NT2/D1 (cell line): ENCODE data around the gene LIPJ.

Experiments used
- DNase-seq: peaks from one replicate; pipeline ENCODE4 v3.0.0-alpha.2; 2011; ENCODE audit warnings: low read depth, low spot score
- H3K27me3 ChIP-seq: 2 replicates; pipeline ENCODE4 v1.6.0; 2011; ENCODE audit warnings: mild to moderate bottlenecking; ENCODE audit not compliant: insufficient read length, insufficient read depth
- H3K36me3 ChIP-seq: 2 replicates; pipeline ENCODE4 v1.6.1; 2011; ENCODE audit warnings: mild to moderate bottlenecking, low read length, mixed read lengths; ENCODE audit not compliant: insufficient read depth, insufficient read length
- H3K4me1 ChIP-seq: 2 replicates; pipeline ENCODE4 v1.5.1; 2011; ENCODE audit not compliant: insufficient read depth, insufficient read length
- H3K4me3 ChIP-seq: 2 replicates; pipeline ENCODE4 v1.5.1; 2011; ENCODE audit warnings: low read depth; ENCODE audit not compliant: insufficient read length
- H3K9ac ChIP-seq: 2 replicates; pipeline ENCODE4 v1.6.0; 2011; ENCODE audit warnings: low read depth; ENCODE audit not compliant: insufficient read length
- H3K9me3 ChIP-seq: 2 replicates; pipeline ENCODE4 v1.5.1; 2011; ENCODE audit warnings: mild to moderate bottlenecking, low read length; ENCODE audit not compliant: insufficient read depth
- SUZ12 ChIP-seq: IDR thresholded peaks from 2 replicates; pipeline ENCODE4 v1.6.1; 2011; ENCODE audit not compliant: insufficient read length, insufficient read depth; ENCODE audit errors: extremely low read depth
- YY1 ChIP-seq: IDR thresholded peaks from 2 replicates; pipeline ENCODE4 v1.6.1; 2011; ENCODE audit not compliant: insufficient read length, insufficient read depth
- ZNF274 ChIP-seq: IDR thresholded peaks from 2 replicates; pipeline ENCODE4 v1.6.1; 2011; ENCODE audit warnings: mild to moderate bottlenecking, low read depth, low read length

Gene LIPJ

DNA sequence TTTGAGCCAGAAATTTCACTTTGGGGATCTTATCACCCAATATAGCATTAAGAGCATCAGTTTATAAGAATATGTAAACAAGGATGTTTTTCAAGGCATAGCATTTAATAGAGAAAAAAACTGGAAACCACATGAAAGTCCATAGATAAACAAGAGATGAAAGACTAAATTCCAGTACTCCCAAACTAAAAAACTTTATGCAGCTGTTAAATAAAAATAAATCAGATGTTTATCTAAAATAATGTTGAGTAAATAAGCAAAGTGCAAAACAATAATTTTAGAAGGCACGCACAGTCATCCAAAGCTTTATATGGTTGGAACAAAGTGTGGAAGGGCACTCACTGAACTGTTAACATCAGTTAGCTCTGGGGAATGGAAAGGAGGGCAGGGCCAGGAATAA lies 24.4 kb upstream of the LIPJ start:
- no peaks in the 10 kb centered on the region for H3K36me3 ChIP-seq
- DNase-seq, result no peak
- TF ChIP-seq YY1 (no peak), ZNF274 (no peak), SUZ12 (no peak)

DNA sequence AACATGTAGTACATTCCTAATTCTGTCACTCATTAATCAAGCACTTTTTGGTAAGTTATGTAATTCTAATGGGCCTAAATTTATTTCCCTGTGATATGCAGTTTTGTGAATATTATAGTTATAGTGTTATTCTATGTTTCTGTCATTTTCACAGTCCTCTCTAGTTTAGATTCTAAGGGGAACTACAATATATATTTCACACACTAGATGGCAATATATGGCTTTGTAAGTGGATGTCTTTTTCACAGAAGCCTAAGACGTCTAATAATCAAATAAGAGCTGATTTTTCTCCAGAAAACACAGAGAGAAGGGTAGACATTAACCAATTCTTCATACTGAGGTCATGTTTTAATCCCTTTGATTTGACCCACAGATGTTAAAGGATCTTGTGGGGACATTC lies 21.5 kb upstream of the LIPJ start:
- no peak overlapping the region for H3K9ac ChIP-seq
- TF ChIP-seq SUZ12, result no peak
- no peaks in the 10 kb centered on the region for H3K27me3 ChIP-seq
- H3K9me3 ChIP-seq, result no peaks in the 10 kb centered on the region
- H3K36me3 ChIP-seq, result no peaks in the 10 kb centered on the region
- no peak for DNase-seq
- no peak overlapping the region for H3K4me3 ChIP-seq
- no peaks in the 10 kb centered on the region for H3K4me1 ChIP-seq

More for the DNA sequence above, 24.4 kb upstream of the LIPJ start:
- Histone ChIP-seq H3K4me1 (no peaks in the 10 kb centered on the region), H3K4me3 (no peak overlapping the region), H3K9me3 (no peaks in the 10 kb centered on the region), H3K27me3 (no peaks in the 10 kb centered on the region), H3K9ac (no peak overlapping the region)

DNA sequence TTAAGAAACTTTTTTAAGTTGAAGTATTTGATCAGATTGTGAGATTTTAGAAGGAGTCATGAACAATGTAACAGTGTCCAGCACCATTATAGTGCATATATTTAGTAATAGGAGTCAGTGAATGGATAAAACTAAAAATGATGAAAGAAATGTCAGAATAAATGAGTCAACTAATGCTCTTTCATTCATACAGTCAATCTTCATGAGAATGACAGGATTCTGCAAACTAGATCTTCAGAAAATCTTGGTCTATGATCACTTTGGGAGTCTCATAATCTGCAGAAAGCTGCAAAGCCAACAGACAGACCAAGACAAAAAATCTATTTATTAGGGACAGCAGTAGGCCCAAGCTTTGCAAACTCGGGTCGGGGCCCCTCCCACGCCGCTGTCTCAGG lies 4.2 kb upstream of the LIPJ start:
- TF ChIP-seq SUZ12 (no peak), ZNF274 (no peak), YY1 (no peak)
- no peaks in the 10 kb centered on the region for H3K9me3 ChIP-seq
- no peaks in the 10 kb centered on the region for H3K27me3 ChIP-seq
- DNase-seq, result no peak
- H3K36me3 ChIP-seq, result no peaks in the 10 kb centered on the region
- no peak overlapping the region for H3K9ac ChIP-seq
- H3K4me1 ChIP-seq, result no peaks in the 10 kb centered on the region
- no peak overlapping the region for H3K4me3 ChIP-seq

DNA sequence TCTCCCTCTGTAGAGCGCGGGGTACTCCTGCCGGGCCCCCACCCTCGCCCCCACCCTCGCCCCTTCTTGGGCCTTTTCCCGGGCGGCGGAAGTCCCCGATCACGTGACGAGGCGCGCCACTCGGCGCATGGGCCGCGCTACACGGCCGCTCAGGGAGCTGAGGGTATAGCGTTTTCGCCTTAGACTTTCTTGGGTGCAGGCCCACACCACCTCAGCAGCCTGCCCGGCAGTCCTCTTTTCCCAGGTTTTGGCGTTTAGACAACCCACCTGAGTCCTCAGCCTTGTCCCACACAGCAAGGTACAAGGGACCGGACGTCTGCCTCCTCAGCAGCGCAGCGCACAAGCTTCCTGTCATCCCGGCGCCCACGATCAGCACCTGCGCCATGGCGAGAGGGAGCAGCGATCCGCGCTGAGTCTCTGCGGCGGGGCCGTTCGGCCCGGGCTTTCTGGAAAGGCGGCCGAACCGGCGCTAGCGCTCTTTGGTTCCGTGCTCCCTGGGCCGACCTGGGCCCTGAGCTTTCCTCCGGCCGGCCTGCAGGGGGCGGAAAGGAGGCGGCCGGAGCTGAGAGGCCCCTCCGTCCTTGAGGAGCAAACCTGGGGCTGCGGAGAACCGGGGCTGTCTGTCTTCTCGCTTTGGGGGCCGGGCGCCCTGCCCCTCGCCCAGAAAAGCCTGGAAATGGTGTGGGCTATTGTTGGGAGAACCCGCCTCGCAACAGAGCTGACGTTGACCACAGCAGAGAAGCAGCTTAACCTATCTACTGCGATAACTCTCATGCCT lies 3.6 kb upstream of the LIPJ start, which contains the start of gene RNLS:
Gene RNLS (minus strand): TSS at position 513 of the 778 bp plus-strand sequence.
- no peaks in the 10 kb centered on the region for H3K36me3 ChIP-seq
- DNase-seq, result no peak
- no peaks in the 10 kb centered on the region for H3K27me3 ChIP-seq
- TF ChIP-seq SUZ12, result no peak
- TF ChIP-seq ZNF274, result no peak
- TF ChIP-seq YY1, result no peak
- H3K4me3 ChIP-seq, result peak within 1 kb of the TSS; percentile 15
- no peaks in the 10 kb centered on the region for H3K4me1 ChIP-seq
- no peak within 1 kb of the TSS for H3K9ac ChIP-seq
- no peaks in the 10 kb centered on the region for H3K9me3 ChIP-seq

DNA sequence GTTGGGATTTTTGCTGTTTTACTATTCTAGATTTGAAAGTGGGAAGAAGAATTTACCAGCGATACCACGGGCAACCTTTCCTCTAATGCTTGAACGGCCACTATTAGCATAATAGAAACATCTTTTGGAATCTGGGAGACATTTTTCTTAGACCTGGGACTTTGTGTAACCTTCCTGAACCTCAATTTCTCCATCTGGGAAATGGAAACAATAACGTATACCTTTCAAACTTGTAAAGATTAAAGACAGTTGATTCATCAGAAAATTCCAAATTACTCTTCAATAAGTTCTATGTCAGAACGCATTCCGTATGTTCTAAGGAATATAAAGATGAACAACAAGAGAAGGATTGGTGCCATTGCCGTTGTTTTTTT lies 3.0 kb upstream of the LIPJ start:
- no peaks in the 10 kb centered on the region for H3K9me3 ChIP-seq
- peak overlapping the region; percentile 15 for H3K4me3 ChIP-seq
- H3K36me3 ChIP-seq, result no peaks in the 10 kb centered on the region
- TF ChIP-seq YY1, result no peak
- no peak for TF ChIP-seq ZNF274
- no peak for TF ChIP-seq SUZ12
- no peak for DNase-seq
- no peaks in the 10 kb centered on the region for H3K27me3 ChIP-seq
- no peaks in the 10 kb centered on the region for H3K4me1 ChIP-seq
- no peak overlapping the region for H3K9ac ChIP-seq

DNA sequence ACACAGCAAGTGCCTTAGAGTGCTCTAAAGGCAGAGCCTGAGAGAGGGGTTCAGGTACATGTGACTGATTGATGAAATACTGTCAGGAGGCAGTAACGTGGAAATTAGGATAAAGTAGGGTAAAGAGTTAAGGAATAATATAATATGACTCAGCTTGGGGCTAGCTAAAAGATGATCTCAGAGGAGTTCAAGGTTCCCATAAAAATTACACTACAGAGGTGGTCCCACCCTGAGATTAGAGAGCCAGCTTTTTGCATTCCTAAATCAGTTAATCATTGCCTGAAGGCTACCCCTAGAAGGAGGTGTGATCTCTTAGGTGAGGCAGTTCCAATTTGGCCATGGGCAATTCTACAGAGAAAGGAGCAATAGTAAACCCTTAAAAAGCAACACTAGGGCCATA lies 5.8 kb downstream of the LIPJ start:
- Histone ChIP-seq H3K9me3 (no peaks in the 10 kb centered on the region), H3K27me3 (no peaks in the 10 kb centered on the region), H3K4me3 (no peak overlapping the region), H3K4me1 (no peaks in the 10 kb centered on the region), H3K36me3 (no peaks in the 10 kb centered on the region), H3K9ac (no peak overlapping the region)
- no peak for TF ChIP-seq ZNF274
- no peak for TF ChIP-seq SUZ12
- no peak for TF ChIP-seq YY1
- no peak for DNase-seq

DNA sequence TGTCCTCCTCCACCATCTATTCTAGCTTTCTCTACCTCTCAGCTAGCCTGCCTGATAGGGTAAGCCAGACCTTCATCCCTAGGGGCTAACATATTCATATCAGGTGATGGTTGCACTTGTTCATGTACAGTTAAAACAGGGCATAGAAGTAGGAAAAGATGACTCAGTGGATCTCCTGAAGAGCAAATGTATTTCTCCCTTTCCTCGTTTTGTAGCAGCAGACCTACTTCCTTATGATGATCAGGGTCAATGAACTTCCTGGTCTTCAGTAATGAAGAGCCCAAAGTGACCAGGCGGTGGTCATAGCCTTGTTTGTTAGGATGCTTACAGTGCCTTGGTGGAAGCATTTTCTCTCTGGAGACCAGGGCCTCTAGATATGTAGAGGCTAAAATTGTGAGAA lies 6.3 kb downstream of the LIPJ start:
- no peak overlapping the region for H3K4me3 ChIP-seq
- H3K27me3 ChIP-seq, result no peaks in the 10 kb centered on the region
- no peak for TF ChIP-seq YY1
- no peak for TF ChIP-seq SUZ12
- no peak overlapping the region for H3K9ac ChIP-seq
- no peaks in the 10 kb centered on the region for H3K4me1 ChIP-seq
- H3K36me3 ChIP-seq, result no peaks in the 10 kb centered on the region
- no peaks in the 10 kb centered on the region for H3K9me3 ChIP-seq
- no peak for DNase-seq
